Body of pancreas (tissue), 4 donors: Measurements from ENCODE around the gene ITPKC.

Source experiments
- CTCF ChIP-seq, 7 experiments: fragments of 450-650 bp in 4 of 7; fragments of 200-600 bp in 3 of 7; sonication (generic) in 3 of 7; IDR thresholded peaks; one replicate each; pipeline ENCODE4 v1.5.1; 2016 to 2019; ENCODE audit warnings: antibody characterized with exemption in 7 of 7
- POLR2A ChIP-seq, 3 donors: fragments of 450-650 bp; IDR thresholded peaks; one replicate each; pipeline ENCODE4 v1.6.1; 2016; ENCODE audit warnings: antibody characterized with exemption in 3 of 3, mild to moderate bottlenecking in 2 of 3

- TF ChIP-seq CTCF (IDR thresholded peaks at IDR 0.05) (no peak), POLR2A (IDR thresholded peaks at IDR 0.05) (no peak)
These were observed 27.9 kb upstream of the ITPKC start for GRCh38 chr19:40688987-40689338.
